Pancreas (tissue), 10 donors: ENCODE measurements around the gene KRTAP5-7. TPM values are rescaled to one million over a fixed set of nuclear protein-coding genes. Genes with fewer than 3 reads are reported as not detected.

ENCODE experiments used
- ATAC-seq, 4 donors: fragments of 200-7000 bp; cut with Tn5 transposase; one replicate each; pipeline versions ENCODE4 v1.8.0 to v1.9.1; 2020; ENCODE audit warnings: mild to moderate bottlenecking in 4 of 4, moderate library complexity in 4 of 4
- DNase-seq, 6 donors: peaks; one replicate each; pipeline ENCODE4 v3.0.0-alpha.2; 2020
- FAIRE-seq: peaks from 2 replicates; lab custom pipeline; 2012; peaks lifted over from hg19 to GRCh38; lab: Jason Lieb, UNC
- H3K27ac ChIP-seq, 4 donors: fragments of 200-600 bp; sonication (generic); 1 replicate in 3 of 4; 2 replicates in 1 of 4; pipeline versions ENCODE4 v1.5.0 to v1.8.0; 2020
- H3K27me3 ChIP-seq, 4 donors: fragments of 200-600 bp; one replicate each; pipeline ENCODE4 v1.8.0; 2021
- H3K36me3 ChIP-seq, 3 donors: fragments of 200-600 bp; sonication (generic) in 1 of 3; one replicate each; pipeline versions ENCODE4 v1.5.0 to v1.8.0; 2020 to 2021
- H3K4me1 ChIP-seq, 3 donors: fragments of 200-600 bp; one replicate each; pipeline ENCODE4 v1.8.0; 2021
- H3K4me3 ChIP-seq, 4 donors: fragments of 200-600 bp; sonication (generic) in 2 of 4; one replicate each; pipeline versions ENCODE4 v1.5.0 to v1.8.0; 2020 to 2021
- H3K9me3 ChIP-seq, 4 donors: fragments of 200-600 bp; one replicate each; pipeline ENCODE4 v1.8.0; 2021
- CTCF ChIP-seq, 4 donors: fragments of 200-600 bp; sonication (generic) in 3 of 4; IDR thresholded peaks; one replicate each; pipeline versions ENCODE4 v1.5.0 to v1.8.0; 2021; ENCODE audit warnings: antibody characterized with exemption in 4 of 4
- WGBS, 2 donors: extraction: QIAGEN DNeasy Blood & Tissue Kit; methylation state at CpG; one replicate each; pipeline ENCODE4 v1.1.7; 2013; 5-methylcytosine and 5-hydroxymethylcytosine counted together
- intact Hi-C, 3 donors: fragments of 100-400 bp; cut with DNase I; formaldehyde crosslinking; loops; one replicate each; pipeline versions ENCODE4 v1.11.1 to v1.14.2; 2022
- polyA plus RNA-seq, 2 donors: library from polyadenylated mRNA; stranded (reverse); fragments of 200-250 nt; gene quantifications; one replicate each; pipeline ENCODE4 v1.2.3, GENCODE V29; 2013
- total RNA-seq, 6 donors: library from RNA; stranded (reverse); fragmentation: NEBNext Ultra II Directional in 4 of 6; extraction: Animal tissue kit (Norgen Biotek cat#: 25700) in 4 of 6; gene quantifications; one replicate each; pipeline versions ENCODE4 v1.2.1 to v1.2.4, GENCODE V29; 2021 to 2023
- donor health status: healthy with polysubstance abuse.
- donor health status: DM: no; HTN: no; CAD: no; lungs with moderate emphysema.
- donor health status: DM: no; HTN: no; CAD: no.
- donor health status: control.
- donor health status: control.
- donor health status: Bipolar disorder and iron deficiency.
- donor health status: DM: yes; HTN: yes; CAD: no.
- donor health status: DM: no; HTN: no; CAD: no.
- donor health status: DM: no; HTN: no; CAD: no.
- donor health status: DM: yes; HTN: yes; CAD: no.

Gene KRTAP5-7
- total and polyA plus RNA-seq, 8 donors, result 0.12 to 0.19 (median 0.14) TPM; not detected in 4

DNA sequence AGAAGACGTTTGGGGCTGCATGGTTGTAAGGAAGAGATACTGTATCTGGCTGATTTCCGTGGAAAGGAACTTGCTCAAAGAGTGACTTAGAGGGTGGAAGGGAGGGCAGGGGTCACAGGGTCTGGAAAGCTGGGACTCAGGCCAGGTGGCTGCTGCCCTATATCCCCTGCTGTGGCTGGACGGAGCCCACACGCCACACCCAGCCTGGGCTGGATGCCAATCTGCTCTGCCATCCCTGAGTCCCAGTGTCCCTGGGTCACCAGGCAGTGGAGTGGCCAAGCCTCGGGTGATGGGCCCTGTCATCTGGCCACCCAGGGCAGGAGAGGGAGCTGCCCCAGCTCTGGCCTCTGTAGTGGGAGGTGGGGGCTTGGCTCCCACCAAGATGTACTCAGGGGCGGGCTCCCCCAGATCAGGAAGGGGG, 26.5 kb upstream of the KRTAP5-7 start:
- no peak overlapping the region for H3K4me3 ChIP-seq
- ATAC-seq, result no peak
- H3K36me3 ChIP-seq, result peaks cover 0 to 30% (median 21%) of the 10 kb centered on the region in 3 donors
- no peak overlapping the region for H3K27ac ChIP-seq
- TF ChIP-seq CTCF (IDR thresholded peaks at IDR 0.05), result no peak
- intact Hi-C loops, result no loop called here
- 61 to 69% methylated on average over 6 of the region's 6 CpGs for WGBS, 2 donors
- no peak for FAIRE-seq
- DNase-seq, result peak in 1 of 6 donors; percentile 68
- no peaks in the 10 kb centered on the region for H3K4me1 ChIP-seq
- no peaks in the 10 kb centered on the region for H3K9me3 ChIP-seq
- no peaks in the 10 kb centered on the region for H3K27me3 ChIP-seq

DNA sequence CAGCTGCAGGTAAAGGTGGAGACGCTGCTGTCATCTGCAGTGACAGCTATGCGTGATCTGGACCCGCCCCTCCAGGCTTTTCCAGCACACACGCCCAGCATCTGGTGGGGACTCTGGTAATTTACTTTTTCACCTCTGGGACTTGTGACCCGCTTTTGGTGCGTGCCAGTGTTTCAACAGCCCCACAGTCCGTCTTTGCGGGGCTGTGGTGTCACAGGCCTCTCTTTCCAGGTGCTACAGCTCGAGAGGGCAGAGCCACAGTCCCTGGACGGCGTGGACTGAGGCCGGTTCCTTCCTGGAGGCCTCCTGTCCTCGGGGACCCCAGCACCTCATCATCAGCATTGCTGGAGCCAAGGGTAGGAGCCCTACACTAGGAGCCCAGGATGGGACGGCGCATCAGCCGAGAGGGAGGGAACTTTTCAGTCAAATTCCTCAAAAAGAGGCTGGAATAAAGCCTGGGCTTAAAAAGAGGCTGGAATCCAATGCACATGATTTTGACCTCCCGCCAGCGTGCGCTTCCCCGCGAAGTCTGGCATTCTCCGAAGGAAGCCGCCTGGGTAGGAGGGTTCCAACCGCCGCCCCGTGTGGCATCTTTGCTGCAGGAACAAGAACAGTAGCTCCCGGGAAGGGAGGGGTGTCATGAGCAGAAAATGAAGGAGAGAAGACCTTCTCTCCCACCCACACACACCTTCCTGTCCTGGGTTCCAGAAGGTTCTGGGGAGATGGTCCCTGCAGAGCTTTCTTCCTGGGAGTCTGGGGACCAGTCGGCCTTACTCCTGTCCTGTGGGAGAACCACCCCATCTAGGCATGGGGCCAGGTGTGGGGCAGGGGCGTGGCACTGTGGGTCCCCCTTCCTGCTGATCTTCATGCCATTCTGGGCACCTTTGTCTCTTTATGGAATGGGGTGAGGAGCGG, 25.7 kb upstream of the KRTAP5-7 start:
- Histone ChIP-seq H3K27me3 (no peaks in the 10 kb centered on the region), H3K36me3 (peaks cover 0 to 30% (median 21%) of the 10 kb centered on the region in 3 donors), H3K27ac (no peak overlapping the region), H3K9me3 (no peaks in the 10 kb centered on the region), H3K4me3 (no peak overlapping the region), H3K4me1 (no peaks in the 10 kb centered on the region)
- intact Hi-C loops, result no loop called here
- no peak for ATAC-seq
- DNase-seq, result no peak
- WGBS, 2 donors, result 94 to 95% methylated on average over 30 of the region's 30 CpGs
- FAIRE-seq, result no peak
- TF ChIP-seq CTCF (IDR thresholded peaks at IDR 0.05), result no peak

DNA sequence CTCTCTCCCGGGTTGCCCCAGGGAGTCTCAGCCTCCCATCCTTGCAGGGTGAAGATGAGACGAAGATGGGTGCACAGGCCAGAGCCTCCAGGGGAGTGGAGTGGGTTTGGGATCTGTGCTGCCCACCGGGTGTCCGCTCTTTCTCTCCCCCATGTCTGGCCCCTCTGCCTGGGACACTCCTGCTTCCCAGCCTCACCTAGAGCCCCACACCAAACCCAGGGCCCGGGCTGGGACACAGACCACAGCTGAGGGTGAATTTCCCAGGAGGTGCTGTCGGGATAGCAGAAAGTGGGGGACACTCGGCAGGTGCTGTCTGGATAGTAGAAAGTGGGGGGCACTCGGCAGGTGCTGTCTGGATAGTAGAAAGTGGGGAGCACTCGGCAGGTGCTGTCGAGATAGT, 25.0 kb upstream of the KRTAP5-7 start:
- 91 to 97% methylated on average over 10 of the region's 10 CpGs for WGBS, 2 donors
- Histone ChIP-seq H3K36me3 (peaks cover 0 to 30% (median 21%) of the 10 kb centered on the region in 3 donors), H3K27me3 (no peaks in the 10 kb centered on the region), H3K9me3 (no peaks in the 10 kb centered on the region), H3K4me3 (no peak overlapping the region), H3K27ac (no peak overlapping the region), H3K4me1 (no peaks in the 10 kb centered on the region)
- no peak for TF ChIP-seq CTCF (IDR thresholded peaks at IDR 0.05)
- no peak for FAIRE-seq
- no peak for ATAC-seq
- DNase-seq, result no peak
- intact Hi-C loops, result no loop called here

DNA sequence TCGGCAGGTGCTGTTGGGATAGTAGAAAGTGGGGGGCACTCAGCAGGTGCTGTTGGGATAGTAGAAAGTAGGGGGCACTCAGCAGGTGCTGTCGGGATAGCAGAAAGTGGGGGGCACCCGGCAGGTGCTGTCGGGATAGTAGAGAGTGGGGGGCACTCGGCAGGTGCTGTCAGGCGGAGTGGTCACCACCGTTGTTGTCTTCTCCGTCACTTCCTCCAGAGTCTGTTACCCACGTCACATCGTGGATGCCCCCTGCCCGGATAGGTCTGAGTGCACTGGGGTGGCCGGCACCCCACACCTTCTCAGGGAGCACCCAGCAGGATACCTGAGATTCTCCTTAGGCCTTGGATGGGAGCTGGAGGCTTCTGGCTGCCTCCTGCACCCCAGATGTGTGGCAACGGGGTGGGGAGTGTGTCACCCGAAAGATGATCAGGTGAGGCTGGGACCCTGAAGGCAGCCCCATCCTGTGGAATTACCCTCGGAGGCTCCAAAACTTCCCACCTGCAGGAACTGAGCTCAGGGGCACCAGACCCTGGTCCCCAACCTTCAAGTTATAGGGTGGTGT, 24.1 kb upstream of the KRTAP5-7 start:
- Histone ChIP-seq H3K36me3 (peaks cover 0 to 29% (median 16%) of the 10 kb centered on the region in 3 donors), H3K27ac (no peak overlapping the region), H3K4me1 (no peaks in the 10 kb centered on the region), H3K27me3 (no peaks in the 10 kb centered on the region), H3K4me3 (no peak overlapping the region), H3K9me3 (no peaks in the 10 kb centered on the region)
- ATAC-seq, result no peak
- intact Hi-C loops, result no loop called here
- DNase-seq, result no peak
- no peak for FAIRE-seq
- 94 to 99% methylated on average over 14 to 15 of the region's 15 CpGs for WGBS, 2 donors
- no peak for TF ChIP-seq CTCF (IDR thresholded peaks at IDR 0.05)
